Aorta (tissue), 5 donors: ENCODE measurements around the gene CRAMP1. TPM values are rescaled to one million over a fixed set of nuclear protein-coding genes. Genes with fewer than 3 reads are reported as not detected.

Experiments used
- ATAC-seq: fragments of 200-7000 bp; cut with Tn5 transposase; one replicate; pipeline ENCODE4 v1.9.1; 2022; ENCODE audit warnings: moderate library complexity; ENCODE audit not compliant: low FRiP score
- DNase-seq, 2 donors: peaks; one replicate each; pipeline ENCODE4 v3.0.0-alpha.2; 2020
- H3K27ac ChIP-seq, 2 donors: one replicate each; pipeline ENCODE4 v1.5.1; 2013; ENCODE audit warnings: low read length in 2 of 2, mild to moderate bottlenecking in 2 of 2, moderate library complexity in 2 of 2, control low read depth in 1 of 2, inconsistent platforms in 1 of 2, low read depth in 1 of 2
- H3K27me3 ChIP-seq, 2 donors: one replicate each; pipeline ENCODE4 v1.6.1; 2013; ENCODE audit warnings: control low read depth in 1 of 2, low read length in 1 of 2, mild to moderate bottlenecking in 1 of 2, moderate library complexity in 1 of 2; ENCODE audit not compliant: insufficient read depth in 2 of 2, control insufficient read depth in 1 of 2
- H3K36me3 ChIP-seq, 2 donors: one replicate each; pipeline ENCODE4 v1.6.1; 2013; ENCODE audit warnings: control low read depth in 1 of 2, low read length in 1 of 2, mild to moderate bottlenecking in 1 of 2; ENCODE audit not compliant: insufficient read depth in 2 of 2, control insufficient read depth in 1 of 2
- H3K4me1 ChIP-seq, 2 donors: one replicate each; pipeline ENCODE4 v1.6.1; 2013; ENCODE audit warnings: low read length in 2 of 2, control low read depth in 1 of 2, mild to moderate bottlenecking in 1 of 2, moderate library complexity in 1 of 2; ENCODE audit not compliant: insufficient read depth in 2 of 2, control insufficient read depth in 1 of 2
- H3K4me3 ChIP-seq, 2 donors: one replicate each; pipeline ENCODE4 v1.5.1; 2013; ENCODE audit warnings: low read length in 2 of 2, control low read depth in 1 of 2, mild to moderate bottlenecking in 1 of 2
- H3K9me3 ChIP-seq: one replicate; pipeline ENCODE4 v1.6.1; 2013; ENCODE audit warnings: mild to moderate bottlenecking, low read length; ENCODE audit not compliant: control insufficient read depth
- WGBS, 2 donors: extraction: QIAGEN DNeasy Blood & Tissue Kit; methylation state at CpG; one replicate each; pipeline ENCODE4 v1.1.7; 2013; 5-methylcytosine and 5-hydroxymethylcytosine counted together
- intact Hi-C, 2 donors: fragments of 100-400 bp; cut with DNase I; formaldehyde crosslinking; loops; one replicate each; pipeline versions ENCODE4 v1.14.2 to v1.15.0; 2022
- polyA plus RNA-seq, 2 donors: library from polyadenylated mRNA; stranded (reverse); fragments of 200-250 nt; gene quantifications; one replicate each; pipeline ENCODE4 v1.2.3, GENCODE V29; 2013
- total RNA-seq, 2 donors: library from RNA; stranded (reverse); fragmentation: NEBNext Ultra II Directional; extraction: Animal tissue kit (Norgen Biotek cat#: 25700); gene quantifications; one replicate each; pipeline ENCODE4 v1.2.1, GENCODE V29; 2021
- donor health status: healthy with polysubstance abuse.
- donor health status: Bipolar disorder and iron deficiency.
- donor health status: DM: no; HTN: no; CAD: no.
- donor health status: DM: no; HTN: no; CAD: no.
- donor health status: DM: yes; HTN: yes; CAD: no.

The CRAMP1 gene
- total and polyA plus RNA-seq, 4 donors, result 2.3 to 24.2 (median 14.4) TPM

DNA sequence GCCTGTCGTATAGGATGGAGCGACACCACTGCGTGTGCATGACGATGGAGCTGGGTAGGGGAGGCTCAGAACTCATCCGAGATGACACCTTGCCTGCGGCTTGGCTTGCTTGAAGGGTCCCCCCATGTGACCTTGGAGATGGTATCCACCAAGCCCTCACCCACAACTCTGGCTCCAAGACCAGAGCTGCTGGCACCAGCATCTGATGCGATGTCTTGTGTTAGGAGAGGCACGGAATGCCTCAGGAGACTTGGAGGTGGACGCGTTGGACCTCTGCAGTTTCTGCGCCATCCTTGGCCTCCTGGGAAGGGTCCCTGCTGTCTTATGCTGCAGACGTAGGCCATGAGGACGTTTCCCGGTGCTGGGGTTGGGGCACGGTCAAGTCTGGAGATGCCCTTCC is 7.8 kb downstream of the CRAMP1 start:
- Histone ChIP-seq H3K9me3 (no peaks in the 10 kb centered on the region), H3K36me3 (no peaks in the 10 kb centered on the region), H3K27ac (no peak overlapping the region), H3K4me3 (no peak overlapping the region), H3K27me3 (no peaks in the 10 kb centered on the region), H3K4me1 (peaks cover under 1 to 5% of the 10 kb centered on the region in 2 donors)
- DNase-seq (no peak), ATAC-seq (no peak)
- 89 to 90% methylated on average over 15 of the region's 15 CpGs for WGBS, 2 donors
- intact Hi-C loops, result loop anchor here in 1 of 2 donors (10.0 kb wide), 2 partner anchors 55 to 85 kb away; partner anchors contain the start of genes JPT2 and MAPK8IP3

GRCh38 chr16:1620391-1620790 is 8.2 kb downstream of the CRAMP1 start:
- H3K36me3 ChIP-seq, result no peaks in the 10 kb centered on the region
- intact Hi-C loops, result no loop called here
- 85 to 88% methylated on average over 9 of the region's 9 CpGs for WGBS, 2 donors
- no peak for ATAC-seq
- no peaks in the 10 kb centered on the region for H3K9me3 ChIP-seq
- no peaks in the 10 kb centered on the region for H3K27me3 ChIP-seq
- no peak overlapping the region for H3K4me3 ChIP-seq
- DNase-seq, result no peak
- H3K27ac ChIP-seq, result no peak overlapping the region
- H3K4me1 ChIP-seq, result peaks cover 0 to 2% of the 10 kb centered on the region in 2 donors

DNA sequence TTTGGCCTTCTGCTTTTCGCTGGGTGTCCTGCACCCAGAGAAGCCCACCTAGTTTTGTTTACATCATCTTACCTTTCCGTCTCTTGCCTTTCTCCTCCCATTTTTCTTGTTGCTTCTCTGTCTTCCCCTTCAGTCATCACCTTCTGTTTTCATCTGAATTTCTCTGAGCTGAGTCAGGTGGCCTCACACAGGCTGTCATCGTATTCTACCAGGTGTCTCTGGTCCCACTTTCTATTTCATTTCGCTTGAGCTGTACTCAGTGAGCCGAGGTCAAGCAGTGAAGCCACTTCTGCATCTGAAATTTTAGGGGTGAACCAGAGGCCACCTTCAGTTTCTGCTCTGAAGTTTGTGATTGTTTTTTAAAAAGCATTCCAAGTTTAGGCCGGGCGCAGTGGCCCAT is 9.7 kb downstream of the CRAMP1 start:
- intact Hi-C loops, result no loop called here
- H3K36me3 ChIP-seq, result no peaks in the 10 kb centered on the region
- H3K4me3 ChIP-seq, result no peak overlapping the region
- H3K4me1 ChIP-seq, result no peaks in the 10 kb centered on the region
- no peak for DNase-seq
- WGBS, 2 donors, result 87 to 92% methylated on average over 7 of the region's 7 CpGs
- H3K9me3 ChIP-seq, result no peaks in the 10 kb centered on the region
- no peak for ATAC-seq
- H3K27me3 ChIP-seq, result no peaks in the 10 kb centered on the region
- no peak overlapping the region for H3K27ac ChIP-seq

GRCh38 chr16:1626327-1626726 is 14.2 kb downstream of the CRAMP1 start:
- DNase-seq (no peak), ATAC-seq (no peak)
- Histone ChIP-seq H3K4me3 (no peak overlapping the region), H3K4me1 (no peaks in the 10 kb centered on the region), H3K36me3 (peaks cover 0 to 2% of the 10 kb centered on the region in 2 donors), H3K9me3 (no peaks in the 10 kb centered on the region), H3K27ac (no peak overlapping the region), H3K27me3 (no peaks in the 10 kb centered on the region)
- 77 to 81% methylated on average over 6 of the region's 6 CpGs for WGBS, 2 donors
- intact Hi-C loops, result no loop called here

DNA sequence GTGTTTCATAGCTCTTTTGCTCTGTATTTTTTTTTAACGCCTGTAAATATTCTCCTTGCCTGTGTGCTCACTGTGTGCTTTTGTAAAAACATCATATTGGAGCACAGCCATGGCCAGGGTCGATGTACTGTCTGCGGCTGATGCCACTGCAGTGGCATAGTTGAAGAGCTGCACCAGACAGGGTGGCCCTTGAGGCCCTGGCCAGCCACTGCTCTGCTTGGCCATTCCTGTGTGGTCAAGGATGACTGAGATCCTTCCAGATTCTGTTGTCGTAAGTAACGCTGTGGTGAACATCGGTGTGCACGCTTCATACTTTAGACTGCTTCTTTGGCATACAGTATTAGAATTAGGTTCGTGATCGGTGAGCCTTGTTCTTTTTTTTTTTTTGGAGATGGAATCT is 14.6 kb downstream of the CRAMP1 start:
- Histone ChIP-seq H3K9me3 (no peaks in the 10 kb centered on the region), H3K27me3 (no peaks in the 10 kb centered on the region), H3K27ac (no peak overlapping the region), H3K4me3 (no peak overlapping the region), H3K4me1 (no peaks in the 10 kb centered on the region), H3K36me3 (peaks cover 0 to 2% of the 10 kb centered on the region in 2 donors)
- 89 to 93% methylated on average over 9 of the region's 9 CpGs for WGBS, 2 donors
- intact Hi-C loops, result no loop called here
- DNase-seq (no peak), ATAC-seq (no peak)

- DNase-seq, result no peak
- no peaks in the 10 kb centered on the region for H3K9me3 ChIP-seq
- intact Hi-C loops, result no loop called here
- ATAC-seq, result no peak
- H3K27ac ChIP-seq, result no peak overlapping the region
- 77 to 79% methylated on average over 20 of the region's 20 CpGs for WGBS, 2 donors
- H3K4me1 ChIP-seq, result no peaks in the 10 kb centered on the region
- peaks cover 0 to 2% of the 10 kb centered on the region in 2 donors for H3K36me3 ChIP-seq
- no peak overlapping the region for H3K4me3 ChIP-seq
- H3K27me3 ChIP-seq, result no peaks in the 10 kb centered on the region
These were observed 18.5 kb downstream of the CRAMP1 start for GRCh38 chr16:1630450-1631213.

DNA sequence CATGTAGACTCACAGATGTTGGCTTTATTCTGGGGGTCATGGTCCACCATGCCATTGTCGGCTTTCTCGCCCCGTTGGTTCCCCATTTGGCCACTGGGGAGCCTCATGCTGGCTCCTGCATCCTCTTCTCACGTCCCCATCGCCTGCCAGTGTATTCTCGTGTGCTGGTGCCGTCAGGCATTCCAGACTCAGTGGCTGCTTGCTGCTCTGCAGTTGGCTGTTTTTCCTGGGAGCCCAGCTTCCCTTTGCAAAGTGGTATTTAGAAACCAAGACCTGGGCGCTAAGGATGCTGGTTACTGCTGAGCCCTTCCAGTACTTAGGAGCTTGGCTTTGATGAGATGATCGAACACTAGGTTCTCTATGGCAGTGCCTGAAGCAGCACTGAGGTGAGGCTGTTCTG is 19.1 kb downstream of the CRAMP1 start:
- intact Hi-C loops, result no loop called here
- Histone ChIP-seq H3K27ac (no peak overlapping the region), H3K4me3 (no peak overlapping the region), H3K36me3 (peaks cover 0 to 2% of the 10 kb centered on the region in 2 donors), H3K9me3 (no peaks in the 10 kb centered on the region), H3K4me1 (no peaks in the 10 kb centered on the region), H3K27me3 (no peaks in the 10 kb centered on the region)
- 79 to 82% methylated on average over 9 of the region's 9 CpGs for WGBS, 2 donors
- ATAC-seq (no peak), DNase-seq (no peak)

GRCh38 chr16:1631931-1632637 is 19.9 kb downstream of the CRAMP1 start:
- intact Hi-C loops, result no loop called here
- H3K4me3 ChIP-seq, result no peak overlapping the region
- H3K9me3 ChIP-seq, result no peaks in the 10 kb centered on the region
- 80 to 82% methylated on average over 18 of the region's 18 CpGs for WGBS, 2 donors
- H3K4me1 ChIP-seq, result no peaks in the 10 kb centered on the region
- no peak overlapping the region for H3K27ac ChIP-seq
- H3K36me3 ChIP-seq, result peaks cover 0 to 2% of the 10 kb centered on the region in 2 donors
- no peak for DNase-seq
- no peak for ATAC-seq
- no peaks in the 10 kb centered on the region for H3K27me3 ChIP-seq

DNA sequence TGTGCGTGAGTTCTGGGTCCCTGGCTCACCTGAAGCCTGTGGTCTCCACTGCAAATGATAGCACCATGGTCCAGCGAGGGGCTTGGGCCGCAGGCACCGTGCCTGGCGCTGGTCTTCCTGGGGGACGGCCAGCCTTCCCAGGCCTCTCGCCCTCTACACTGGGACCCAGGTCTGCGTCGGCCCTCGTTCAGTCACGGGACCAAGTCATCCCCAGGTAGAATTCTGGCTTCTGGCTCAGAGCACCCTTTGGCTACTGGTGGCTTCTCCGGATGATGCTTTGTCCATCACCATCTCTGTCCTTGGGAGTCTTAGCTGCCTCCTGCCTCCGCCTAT is 20.4 kb downstream of the CRAMP1 start:
- intact Hi-C loops, result no loop called here
- H3K4me1 ChIP-seq, result no peaks in the 10 kb centered on the region
- no peaks in the 10 kb centered on the region for H3K27me3 ChIP-seq
- no peak for ATAC-seq
- H3K36me3 ChIP-seq, result peaks cover 0 to 2% of the 10 kb centered on the region in 2 donors
- WGBS, 2 donors, result 93% methylated on average over 13 of the region's 13 CpGs
- no peak for DNase-seq
- H3K9me3 ChIP-seq, result no peaks in the 10 kb centered on the region
- H3K4me3 ChIP-seq, result no peak overlapping the region
- no peak overlapping the region for H3K27ac ChIP-seq
